HG02884 (cell line): ENCODE results near the gene FILIP1.

ENCODE experiments used
- ATAC-seq: cut with Tn5 transposase; IDR thresholded peaks from one replicate; pipeline ENCODE4 v1.9.1; 2021; ENCODE audit warnings: mild to moderate bottlenecking, moderate library complexity; ENCODE audit not compliant: unreplicated experiment

The FILIP1 gene

GRCh38 chr6:75347898-75348610 is 145.5 kb downstream of the FILIP1 start:
- no peak for ATAC-seq

- ATAC-seq: no peak
These were observed 148.2 kb downstream of the FILIP1 start for GRCh38 chr6:75345413-75345812.

GRCh38 chr6:75344455-75344854 is 149.1 kb downstream of the FILIP1 start:
- no peak for ATAC-seq

GRCh38 chr6:75344021-75344420 is 149.6 kb downstream of the FILIP1 start:
- ATAC-seq: no peak

GRCh38 chr6:75337835-75338580 is 155.6 kb downstream of the FILIP1 start:
- ATAC-seq: no peak

GRCh38 chr6:75334266-75335040 is 159.1 kb downstream of the FILIP1 start:
- ATAC-seq: no peak

- ATAC-seq: no peak
These were observed 159.9 kb downstream of the FILIP1 start for GRCh38 chr6:75333676-75334200.

GRCh38 chr6:75331151-75331550 is 162.4 kb downstream of the FILIP1 start:
- ATAC-seq: no peak

GRCh38 chr6:75329703-75330102 is 163.9 kb downstream of the FILIP1 start:
- no peak for ATAC-seq

- no peak for ATAC-seq
These were observed 165.8 kb downstream of the FILIP1 start for GRCh38 chr6:75327807-75328206.

GRCh38 chr6:75326557-75327258 is 166.9 kb downstream of the FILIP1 start:
- ATAC-seq: no peak

- ATAC-seq: no peak
These were observed 174.7 kb downstream of the FILIP1 start for GRCh38 chr6:75318900-75319299.

GRCh38 chr6:75317503-75318206 is 175.9 kb downstream of the FILIP1 start:
- no peak for ATAC-seq

- ATAC-seq: no peak
These were observed 177.6 kb downstream of the FILIP1 start for GRCh38 chr6:75315978-75316377.

GRCh38 chr6:75308250-75308988 is 185.2 kb downstream of the FILIP1 start:
- no peak for ATAC-seq

- no peak for ATAC-seq
These were observed 186.1 kb downstream of the FILIP1 start for GRCh38 chr6:75307364-75308004.

GRCh38 chr6:75306064-75306463 is 187.5 kb downstream of the FILIP1 start:
- no peak for ATAC-seq

GRCh38 chr6:75305573-75305972 is 188.0 kb downstream of the FILIP1 start:
- ATAC-seq: no peak

GRCh38 chr6:75302280-75302679 is 191.3 kb downstream of the FILIP1 start:
- no peak for ATAC-seq
